NCI-H774 (cell line): ENCODE results near the gene FARP2.
"Not testable (repeated sequence)": the region's sequence is repeated elsewhere in the genome, so short reads cannot be mapped to it uniquely, and the experiment has no call there.

Source experiments
- DNase-seq: peaks from one replicate; lab custom pipeline; 2025; lab: John Stamatoyannopoulos, UW

The FARP2 gene

DNA sequence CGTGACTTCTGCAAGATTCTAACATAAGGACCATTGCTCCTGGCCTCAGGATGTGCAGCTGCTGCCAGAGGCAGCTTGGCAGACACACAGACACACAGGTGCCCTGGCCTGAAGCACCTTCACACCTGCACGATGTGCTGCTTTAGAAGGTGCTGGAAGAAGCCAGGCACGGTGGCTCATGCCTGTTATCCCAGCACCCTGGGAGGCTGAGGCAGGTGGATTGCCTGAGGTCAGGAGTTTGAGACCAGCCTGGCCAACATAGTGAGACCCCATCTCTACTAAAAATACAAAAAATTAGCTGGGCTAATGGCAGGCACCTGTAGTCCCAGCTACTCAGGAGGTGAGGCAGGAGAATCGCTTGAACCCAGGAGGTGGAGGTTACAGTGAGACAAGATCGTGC lies 57.4 kb downstream of the FARP2 start:
- DNase-seq = not testable (repeated sequence)

- no peak for DNase-seq
Measured at GRCh38 chr2:241413929-241414580, 58.0 kb downstream of the FARP2 start.

GRCh38 chr2:241415196-241415595 lies 59.1 kb downstream of the FARP2 start:
- DNase-seq = no peak

DNA sequence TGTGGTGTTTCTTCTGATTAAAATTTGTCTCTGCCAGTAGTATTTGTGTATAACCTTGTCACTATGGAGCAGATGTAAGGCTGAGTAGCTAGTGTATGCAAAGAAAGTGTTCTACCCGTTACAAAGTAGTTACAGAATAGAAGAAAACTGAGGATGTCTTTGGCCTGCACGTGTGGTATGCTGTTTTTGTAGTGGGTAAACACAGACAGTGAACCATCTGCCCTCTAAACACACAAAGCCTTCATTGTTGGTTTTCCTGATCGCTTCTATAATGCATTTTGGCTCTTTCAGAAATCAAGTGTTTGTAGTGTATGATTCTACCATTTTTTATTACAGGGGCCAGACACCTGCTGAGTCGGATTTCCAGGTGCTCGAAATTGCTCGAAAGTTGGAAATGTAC lies 61.5 kb downstream of the FARP2 start:
- peak; percentile 82 for DNase-seq

- DNase-seq = no peak
Measured at GRCh38 chr2:241421330-241421729, 65.2 kb downstream of the FARP2 start.

DNA sequence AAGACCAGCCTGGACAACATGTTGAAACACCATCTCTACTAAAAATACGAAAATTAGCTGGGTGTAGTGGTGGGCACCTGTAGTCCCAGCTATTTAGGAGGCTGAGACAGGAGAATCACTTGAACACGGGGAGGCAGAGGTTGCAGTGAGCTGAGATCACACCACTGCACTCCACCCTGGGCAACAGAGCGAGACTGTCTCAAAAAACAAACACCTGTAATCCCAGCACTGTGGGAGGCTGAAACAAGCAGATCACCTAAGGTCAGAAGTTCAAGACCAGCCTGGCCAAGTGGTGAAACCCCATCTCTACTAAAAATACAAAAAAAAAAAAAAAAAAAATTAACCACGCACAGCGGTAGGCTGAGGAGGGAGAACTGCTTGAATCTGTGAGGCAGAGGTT lies 65.9 kb downstream of the FARP2 start:
- DNase-seq = not testable (repeated sequence)

DNA sequence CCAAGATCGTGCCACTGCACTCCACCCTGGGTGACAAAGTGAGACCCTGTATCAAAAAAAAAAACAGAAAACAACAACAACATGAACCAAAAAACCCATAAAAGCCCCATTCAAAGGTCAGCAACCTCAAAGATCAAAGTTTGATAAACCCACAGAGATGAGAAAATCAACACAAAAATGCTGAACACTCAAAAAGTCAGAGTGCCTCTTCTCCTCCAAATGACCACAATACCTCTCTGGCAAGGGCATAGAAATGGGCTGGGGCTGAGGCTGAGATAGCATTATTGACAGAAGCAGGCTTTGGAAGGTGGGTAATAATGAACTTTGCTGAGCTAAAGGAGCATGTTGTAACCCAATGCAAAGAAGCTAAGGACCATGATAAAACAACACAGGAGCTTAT lies 66.3 kb downstream of the FARP2 start:
- DNase-seq = no peak

- DNase-seq = not testable (repeated sequence)
Measured at GRCh38 chr2:241423489-241423888, 67.4 kb downstream of the FARP2 start.

- DNase-seq = no peak
Measured at GRCh38 chr2:241425368-241425767, 69.3 kb downstream of the FARP2 start.

- no peak for DNase-seq
Measured at GRCh38 chr2:241430178-241430577, 74.1 kb downstream of the FARP2 start.

DNA sequence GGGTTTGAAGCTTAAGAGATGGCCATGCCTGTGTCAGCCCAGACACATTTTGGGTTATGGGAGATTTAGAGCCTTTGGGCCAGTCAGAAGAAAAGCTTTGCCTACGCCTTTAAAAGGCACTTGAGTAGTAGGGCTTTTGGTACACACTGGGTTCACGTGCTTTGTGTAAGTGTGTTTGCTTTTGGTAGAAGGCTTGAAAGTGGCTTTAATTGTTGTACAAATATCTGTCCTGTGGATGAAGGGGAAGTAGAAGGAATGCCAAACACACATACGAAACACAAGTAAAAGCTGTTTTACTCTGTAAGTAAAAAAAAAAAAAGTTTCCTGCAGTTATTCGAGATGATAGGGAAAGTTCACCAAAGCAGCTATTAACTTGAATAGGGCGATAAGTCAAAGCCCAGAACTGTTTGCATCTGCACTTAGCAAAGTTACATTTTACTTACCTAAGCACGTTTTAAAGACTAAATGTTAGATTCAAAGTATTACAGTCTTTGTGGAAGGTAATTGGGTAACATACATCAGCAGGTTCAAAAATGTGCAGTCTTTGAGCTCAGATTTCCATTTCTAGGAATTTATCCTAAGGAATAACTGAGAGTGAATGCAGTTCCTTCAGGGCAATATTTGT lies 76.9 kb downstream of the FARP2 start:
- peak; percentile 78 for DNase-seq

DNA sequence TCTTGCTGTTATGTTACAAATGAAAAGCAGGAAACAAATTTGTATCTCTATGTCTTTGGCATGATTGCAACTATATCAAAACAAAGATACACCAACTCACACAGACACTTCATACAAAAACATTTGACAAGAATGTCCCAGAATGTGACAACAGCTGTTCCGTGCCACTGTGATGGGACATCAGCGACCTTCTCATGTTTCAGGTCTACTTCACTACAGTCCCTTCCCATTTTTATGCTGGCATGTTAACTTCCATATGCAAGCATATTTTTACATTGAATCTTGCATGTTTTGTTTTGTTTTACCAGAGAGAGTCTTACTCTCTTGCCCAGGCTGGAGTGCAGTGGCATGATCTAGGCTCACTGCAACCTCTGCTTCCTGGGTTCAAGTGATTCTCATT lies 81.1 kb downstream of the FARP2 start:
- DNase-seq = no peak

DNA sequence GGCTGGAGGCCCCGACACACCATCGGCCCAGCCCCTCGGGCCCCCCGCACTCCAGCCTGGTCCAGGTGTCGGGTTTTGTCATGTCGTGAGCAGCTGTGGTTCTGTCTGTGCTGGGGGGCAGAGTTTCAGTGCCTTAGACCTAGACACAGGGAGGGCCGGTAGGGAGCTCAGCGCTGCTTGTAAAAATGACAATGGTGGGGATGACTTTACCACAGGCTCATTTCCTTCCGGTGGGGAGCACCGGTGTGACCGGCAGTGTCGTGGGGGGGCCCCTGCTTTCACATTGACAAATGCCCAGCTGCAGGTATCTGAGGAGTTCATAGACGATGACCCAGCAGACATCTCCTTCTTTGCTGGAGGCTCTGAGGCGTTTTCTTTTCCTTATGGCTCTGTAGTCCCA lies 85.4 kb downstream of the FARP2 start:
- DNase-seq = no peak

DNA sequence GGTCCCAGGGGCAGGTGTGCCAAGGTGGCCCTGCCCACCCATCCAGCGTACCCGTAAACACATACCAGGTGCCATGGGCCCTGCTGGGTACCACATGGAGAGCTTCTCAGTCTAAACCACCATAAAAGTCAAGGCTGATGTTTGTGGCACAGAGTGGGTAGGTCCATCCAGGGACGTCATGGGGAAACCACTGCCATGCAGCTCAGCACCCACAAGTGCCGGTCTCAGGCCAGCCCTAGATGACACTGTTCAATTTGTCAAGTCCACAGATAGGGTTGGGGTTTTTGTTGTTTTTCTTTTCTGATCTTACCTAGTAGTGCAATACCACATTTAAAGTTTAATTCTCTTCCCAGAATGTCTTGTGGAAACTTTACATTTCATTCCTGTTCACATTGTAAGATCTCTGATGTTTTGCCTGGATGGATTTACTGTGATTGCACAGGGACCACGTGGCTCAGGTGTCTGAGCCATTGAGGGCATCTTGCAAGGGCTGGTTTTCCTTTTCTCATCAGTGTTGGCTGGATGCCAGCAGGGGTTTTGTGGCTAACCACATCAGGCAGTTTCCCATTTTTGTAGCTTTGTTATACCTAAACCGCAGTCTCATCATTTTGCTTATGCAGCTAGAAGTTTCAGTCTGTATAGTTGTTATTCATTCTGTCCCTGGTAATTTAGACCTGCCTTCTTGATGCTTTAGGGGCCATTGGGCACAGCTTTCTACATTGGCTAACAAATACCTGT lies 87.6 kb downstream of the FARP2 start:
- no peak for DNase-seq

- no peak for DNase-seq
Measured at GRCh38 chr2:241445426-241445825, 89.3 kb downstream of the FARP2 start.

- not testable (repeated sequence) for DNase-seq
Measured at GRCh38 chr2:241450092-241450491, 94.0 kb downstream of the FARP2 start.

DNA sequence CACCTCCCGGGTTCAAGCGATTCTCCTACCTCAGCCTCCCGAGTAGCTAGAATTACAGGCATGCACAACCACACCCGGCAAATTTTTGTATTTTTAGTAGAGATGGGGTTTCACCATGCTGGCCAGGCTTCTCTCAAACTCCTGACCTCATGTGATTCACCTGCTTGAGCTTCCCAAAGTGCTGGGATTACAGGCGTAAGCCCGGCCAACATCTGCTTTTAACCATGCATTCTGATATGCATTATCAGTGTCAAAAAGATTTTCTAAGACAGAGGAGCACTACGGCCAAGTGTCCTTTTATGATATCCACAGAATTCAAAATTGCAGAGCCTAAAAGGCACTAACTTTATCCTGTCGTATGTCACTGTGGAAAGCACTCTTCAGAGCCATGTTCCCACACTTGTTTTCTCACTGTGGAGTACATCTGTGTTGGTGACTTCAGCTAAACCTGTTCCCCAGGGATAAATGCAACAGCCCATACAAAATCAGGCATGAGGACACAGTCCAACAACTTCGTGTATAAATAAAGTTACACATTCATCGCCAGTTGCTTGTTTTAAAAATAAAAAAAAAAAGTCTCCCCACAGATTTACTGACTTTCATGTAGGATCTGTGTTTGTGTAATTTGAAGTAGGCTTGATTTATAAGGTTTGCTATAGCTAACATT lies 95.9 kb downstream of the FARP2 start:
- no peak for DNase-seq

DNA sequence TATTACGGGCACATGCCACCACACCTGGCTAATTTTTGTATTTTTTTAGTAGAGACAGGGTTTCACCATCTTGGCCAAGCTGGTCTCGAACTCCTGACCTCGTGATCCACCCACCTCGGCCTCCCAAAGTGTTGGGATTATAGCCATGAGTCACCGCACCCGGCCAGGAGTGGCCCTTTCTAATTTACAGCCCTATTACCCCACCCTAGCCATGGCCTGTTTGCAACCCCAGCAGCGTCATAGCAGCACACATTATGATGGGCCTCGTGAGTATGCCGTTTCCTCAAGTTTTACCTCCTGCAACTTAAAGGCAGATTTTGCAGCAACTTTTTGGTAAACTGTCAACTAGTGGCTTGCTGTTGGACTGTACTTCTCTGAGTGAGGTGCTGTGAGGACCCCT lies 97.8 kb downstream of the FARP2 start:
- DNase-seq = not testable (repeated sequence)

GRCh38 chr2:241454837-241455485 lies 98.9 kb downstream of the FARP2 start:
- DNase-seq = no peak

- DNase-seq = no peak
Measured at GRCh38 chr2:241456546-241456945, 100.5 kb downstream of the FARP2 start.

GRCh38 chr2:241458687-241459086 lies 102.6 kb downstream of the FARP2 start:
- DNase-seq = no peak

GRCh38 chr2:241459520-241459919 lies 103.4 kb downstream of the FARP2 start:
- DNase-seq = no peak
